Measurements from ENCODE around the gene ZNF598. TPM values are rescaled to one million over a fixed set of nuclear protein-coding genes. Genes with fewer than 3 reads are reported as not detected.

The ZNF598 gene
- total RNA-seq, 1 experiment from 2014 or later = 70.9 TPM

DNA sequence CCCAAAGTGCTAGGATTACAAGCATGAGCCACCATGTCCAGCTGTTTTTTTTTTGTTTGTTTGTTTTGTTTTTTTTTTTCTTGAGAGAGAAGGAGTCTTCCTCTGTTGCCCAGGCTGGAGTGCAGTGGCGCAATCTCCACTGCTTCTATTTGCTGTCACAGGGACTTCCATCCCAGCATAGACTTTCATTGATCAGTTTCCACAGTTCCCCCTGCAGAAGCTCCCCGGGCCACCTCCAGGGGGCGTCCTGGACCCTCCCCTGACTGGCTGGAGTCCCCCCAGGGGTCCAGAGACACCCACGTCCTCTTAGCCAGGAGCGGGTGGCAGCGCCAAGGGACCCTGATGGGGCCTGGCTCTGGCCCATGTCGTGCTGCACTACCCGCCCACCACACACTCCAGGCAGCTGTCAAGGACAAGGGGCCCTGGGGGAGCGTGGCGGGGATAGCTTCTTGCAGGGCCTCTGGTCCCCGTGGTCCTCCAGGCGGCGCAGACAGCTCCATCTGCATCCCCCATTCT is 6.8 kb upstream of the ZNF598 start:
- Histone ChIP-seq H2BK20ac (ENCODE audit: low read depth, low read length, poor library complexity, severe bottlenecking) (no peak overlapping the region), H3T11ph (ENCODE audit: low read length) (no peak overlapping the region), H2AFZ (ENCODE audit: low read length) (no peak overlapping the region), H3K14ac (ENCODE audit: insufficient read depth, low read length) (no peak overlapping the region; the same call in 1 of the 2 replicates), H3K23me2 (ENCODE audit: insufficient read length, low read depth, low read length, poor library complexity, severe bottlenecking) (peaks cover 9% of the 10 kb centered on the region), H2BK12ac (ENCODE audit: insufficient read length, low read depth, low read length) (no peak overlapping the region), H3K18ac (ENCODE audit: insufficient read length, low read depth, low read length) (no peak overlapping the region), H3K79me2 (ENCODE audit: insufficient read depth, low read length) (no peaks in the 10 kb centered on the region), H2AK5ac (ENCODE audit: insufficient read length, low read length) (no peak overlapping the region), H3K4ac (ENCODE audit: low read depth, low read length) (no peak overlapping the region), H3K4me2 (ENCODE audit: insufficient read depth, insufficient read length, low read length) (no peak overlapping the region), H3K27ac (ENCODE audit: insufficient read length, low read depth, low read length) (no peak overlapping the region), H4K5ac (ENCODE audit: insufficient read length, low read depth, low read length) (no peak overlapping the region), H2BK120ac (ENCODE audit: low read depth, low read length, poor library complexity, severe bottlenecking) (no peak overlapping the region), H2BK5ac (ENCODE audit: insufficient read length, low read length) (no peak overlapping the region), H3K27me3 (ENCODE audit: insufficient read depth, low read length) (peaks cover 13% of the 10 kb centered on the region; the same call in 1 of the 2 replicates), H4K20me1 (ENCODE audit: control insufficient read depth, insufficient read depth, insufficient read length) (no peaks in the 10 kb centered on the region), H3K79me1 (ENCODE audit: insufficient read depth, low read depth, low read length, poor library complexity, severe bottlenecking) (no peaks in the 10 kb centered on the region), H3K9me3 (ENCODE audit: control insufficient read depth, low read depth, low read length) (no peaks in the 10 kb centered on the region), H2BK15ac (ENCODE audit: low read depth, low read length) (no peak overlapping the region), H4K91ac (ENCODE audit: insufficient read length, low read depth, low read length) (no peak overlapping the region), H3K56ac (ENCODE audit: insufficient read length, low read depth, low read length) (no peak overlapping the region), H3K9ac (ENCODE audit: extremely low read depth, insufficient read length, low read length) (no peak overlapping the region), H4K8ac (replicated peaks; ENCODE audit: insufficient read length, low read depth, low read length) (no peak overlapping the region), H3K4me1 (ENCODE audit: insufficient read depth, low read length) (no peaks in the 10 kb centered on the region), H3K23ac (ENCODE audit: insufficient read length, low read depth, low read length) (no peak overlapping the region)
- Mint-ChIP-seq H3K27ac (no peak overlapping the region), H3K4me3 (no peak overlapping the region), H3K9me3 (peaks cover 0 to under 1% of the 10 kb centered on the region in 2 experiments; a peak in 2 of 5 replicates), H3K27me3 (ENCODE audit: low read depth) (peaks cover 52% of the 10 kb centered on the region), H3K4me1 (peaks cover 2% of the 10 kb centered on the region in 2 experiments; a peak in 1 of 4 replicates), H3K36me3 (ENCODE audit: insufficient read depth in 1 of 3, low read depth in 3 of 3) (peaks cover 0 to 2% (median 0%) of the 10 kb centered on the region in 3 experiments; a peak in 1 of 7 replicates)
- WGBS (ENCODE audit: extremely low coverage, insufficient read length, low lambda C conversion rate) = no CpG with 5 or more reads among the region's 13 CpGs
- DNase-seq = no peak
- TF ChIP-seq, protein P1, sequence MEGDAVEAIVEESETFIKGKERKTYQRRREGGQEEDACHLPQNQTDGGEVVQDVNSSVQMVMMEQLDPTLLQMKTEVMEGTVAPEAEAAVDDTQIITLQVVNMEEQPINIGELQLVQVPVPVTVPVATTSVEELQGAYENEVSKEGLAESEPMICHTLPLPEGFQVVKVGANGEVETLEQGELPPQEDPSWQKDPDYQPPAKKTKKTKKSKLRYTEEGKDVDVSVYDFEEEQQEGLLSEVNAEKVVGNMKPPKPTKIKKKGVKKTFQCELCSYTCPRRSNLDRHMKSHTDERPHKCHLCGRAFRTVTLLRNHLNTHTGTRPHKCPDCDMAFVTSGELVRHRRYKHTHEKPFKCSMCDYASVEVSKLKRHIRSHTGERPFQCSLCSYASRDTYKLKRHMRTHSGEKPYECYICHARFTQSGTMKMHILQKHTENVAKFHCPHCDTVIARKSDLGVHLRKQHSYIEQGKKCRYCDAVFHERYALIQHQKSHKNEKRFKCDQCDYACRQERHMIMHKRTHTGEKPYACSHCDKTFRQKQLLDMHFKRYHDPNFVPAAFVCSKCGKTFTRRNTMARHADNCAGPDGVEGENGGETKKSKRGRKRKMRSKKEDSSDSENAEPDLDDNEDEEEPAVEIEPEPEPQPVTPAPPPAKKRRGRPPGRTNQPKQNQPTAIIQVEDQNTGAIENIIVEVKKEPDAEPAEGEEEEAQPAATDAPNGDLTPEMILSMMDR (conservative IDR thresholded peaks at IDR 0.05) = peak; percentile 78
